CD14-positive monocyte (primary cell): Measurements from ENCODE around the gene MOK. TPM values are rescaled to one million over a fixed set of nuclear protein-coding genes. Genes with fewer than 3 reads are reported as not detected.

ENCODE experiments used
- DNase-seq, 3 donors: peaks; one replicate each; pipeline ENCODE4 v3.0.0-alpha.2; 2011 to 2022
- H2AFZ ChIP-seq: 2 replicates; pipeline ENCODE4 v1.6.0; 2012; ENCODE audit warnings: mild to moderate bottlenecking, low read depth, low read length, inconsistent platforms; ENCODE audit not compliant: insufficient read depth, poor library complexity, severe bottlenecking
- H3K27ac ChIP-seq, 2 donors: 1 replicate in 1 of 2; 2 replicates in 1 of 2; pipeline ENCODE4 v1.5.1; 2012 to 2013; ENCODE audit warnings: low read length in 2 of 2, control low read depth in 1 of 2, inconsistent platforms in 1 of 2, low read depth in 1 of 2, mild to moderate bottlenecking in 1 of 2
- H3K27me3 ChIP-seq, 2 donors: one replicate each; pipeline versions ENCODE4 v1.6.0 to v1.6.1; 2011 to 2013; ENCODE audit warnings: low read length in 2 of 2; ENCODE audit not compliant: control insufficient read depth in 2 of 2, insufficient read depth in 2 of 2
- H3K36me3 ChIP-seq, 2 donors: replicated peaks in 1 of 2; 1 replicate in 1 of 2; 2 replicates in 1 of 2; pipeline versions ENCODE4 v1.5.1 to v1.6.1; 2012 to 2013; ENCODE audit warnings: low read length in 2 of 2, control low read depth in 1 of 2, inconsistent platforms in 1 of 2, mild to moderate bottlenecking in 1 of 2; ENCODE audit not compliant: insufficient read depth in 2 of 2, control insufficient read depth in 1 of 2
- H3K4me1 ChIP-seq, 2 donors: 1 replicate in 1 of 2; 2 replicates in 1 of 2; pipeline versions ENCODE4 v1.5.1 to v1.6.1; 2012 to 2013; ENCODE audit warnings: low read length in 2 of 2, control low read depth in 1 of 2, inconsistent platforms in 1 of 2, mild to moderate bottlenecking in 1 of 2, moderate library complexity in 1 of 2; ENCODE audit not compliant: insufficient read depth in 2 of 2, control insufficient read depth in 1 of 2
- H3K4me2 ChIP-seq: replicated peaks from 2 replicates; pipeline ENCODE3; 2012; ENCODE audit warnings: low read length, moderate library complexity, mild to moderate bottlenecking; ENCODE audit not compliant: poor library complexity, severe bottlenecking; ENCODE audit errors: extremely low read depth
- H3K4me3 ChIP-seq, 3 experiments: fragments of 200-600 bp in 1 of 3; sonication (generic) in 1 of 3; replicated peaks in 1 of 3; 1 replicate in 2 of 3; 2 replicates in 1 of 3; pipeline ENCODE4 v1.5.1; 2011 to 2013; ENCODE audit warnings: low read length in 3 of 3, mild to moderate bottlenecking in 3 of 3, control low read depth in 2 of 3, low read depth in 2 of 3, inconsistent platforms in 1 of 3, moderate library complexity in 1 of 3
- H3K79me2 ChIP-seq: 2 replicates; pipeline ENCODE4 v1.6.0; 2012; ENCODE audit warnings: mild to moderate bottlenecking, control low read depth, inconsistent platforms, low read length, moderate library complexity; ENCODE audit not compliant: insufficient read depth
- H3K9ac ChIP-seq: 2 replicates; pipeline ENCODE4 v1.6.0; 2017; ENCODE audit warnings: low read length, mild to moderate bottlenecking; ENCODE audit not compliant: insufficient read depth, poor library complexity, severe bottlenecking
- H3K9me3 ChIP-seq, 2 donors: replicated peaks in 1 of 2; 1 replicate in 1 of 2; 2 replicates in 1 of 2; pipeline versions ENCODE4 v1.5.1 to v1.6.1; 2012 to 2013; ENCODE audit warnings: low read length in 2 of 2, control low read depth in 1 of 2; ENCODE audit not compliant: control insufficient read depth in 1 of 2, insufficient read depth in 1 of 2
- H4K20me1 ChIP-seq: 2 replicates; pipeline ENCODE4 v1.6.0; 2012; ENCODE audit warnings: mild to moderate bottlenecking, low read length, control low read depth, moderate library complexity; ENCODE audit not compliant: insufficient read depth
- H3K27ac Mint-ChIP-seq, 7 donors: one replicate each; pipeline ENCODE4 v1.8.0; 2020; ENCODE audit warnings: mild to moderate bottlenecking in 7 of 7, mixed read lengths in 7 of 7, moderate library complexity in 6 of 7, inconsistent platforms in 2 of 7
- H3K27me3 Mint-ChIP-seq, 3 donors: one replicate each; pipeline ENCODE4 v1.8.0; 2021 to 2022; ENCODE audit warnings: low read depth in 3 of 3, mild to moderate bottlenecking in 3 of 3, mixed read lengths in 3 of 3, moderate library complexity in 3 of 3, inconsistent platforms in 1 of 3
- H3K36me3 Mint-ChIP-seq, 2 donors: one replicate each; pipeline ENCODE4 v1.8.0; 2020; ENCODE audit warnings: mixed read lengths in 2 of 2, inconsistent platforms in 1 of 2, mild to moderate bottlenecking in 1 of 2
- H3K4me1 Mint-ChIP-seq: one replicate; pipeline ENCODE4 v1.8.0; 2020; ENCODE audit warnings: mild to moderate bottlenecking, mixed read lengths
- H3K4me3 Mint-ChIP-seq, 2 donors: one replicate each; pipeline ENCODE4 v1.8.0; 2020; ENCODE audit warnings: mild to moderate bottlenecking in 2 of 2, mixed read lengths in 2 of 2, moderate library complexity in 1 of 2
- H3K9me3 Mint-ChIP-seq, 7 donors: one replicate each; pipeline ENCODE4 v1.8.0; 2020 to 2022; ENCODE audit warnings: mixed read lengths in 7 of 7, mild to moderate bottlenecking in 6 of 7, moderate library complexity in 6 of 7, inconsistent platforms in 2 of 7
- WGBS: methylation state at CpG from one replicate; pipeline ENCODE4 v1.1.5; 2013; ENCODE audit warnings: missing lambda C conversion rate; ENCODE audit not compliant: insufficient coverage; 5-methylcytosine and 5-hydroxymethylcytosine counted together
- intact Hi-C, 2 donors: fragments of 100-400 bp; cut with micrococcal nuclease; formaldehyde crosslinking; loops; one replicate each; pipeline versions ENCODE4 v1.15.0 to v1.15.1; 2023
- polyA plus RNA-seq, 3 donors: library from polyadenylated mRNA; depleted of rRNA in 1 of 3; unstranded in 2 of 3; stranded (reverse) in 1 of 3; fragments of 300-500 nt in 2 of 3; fragments of >200 nt in 1 of 3; fragmentation: Illumina TruSeq in 2 of 3; gene quantifications; 1 replicate in 2 of 3; 2 replicates in 1 of 3; pipeline ENCODE4 v1.2.3, GENCODE V29; 2012 to 2021
- TF ChIP-seq, protein P1 (sequence below): fragments of 200-600 bp; IDR thresholded peaks from one replicate; pipeline ENCODE4 v1.8.0; 2022; ENCODE audit warnings: antibody characterized with exemption, mild to moderate bottlenecking

MOK gene
- polyA plus RNA-seq, 3 donors = 0.67 to 3.4 (median 1.8) TPM

DNA sequence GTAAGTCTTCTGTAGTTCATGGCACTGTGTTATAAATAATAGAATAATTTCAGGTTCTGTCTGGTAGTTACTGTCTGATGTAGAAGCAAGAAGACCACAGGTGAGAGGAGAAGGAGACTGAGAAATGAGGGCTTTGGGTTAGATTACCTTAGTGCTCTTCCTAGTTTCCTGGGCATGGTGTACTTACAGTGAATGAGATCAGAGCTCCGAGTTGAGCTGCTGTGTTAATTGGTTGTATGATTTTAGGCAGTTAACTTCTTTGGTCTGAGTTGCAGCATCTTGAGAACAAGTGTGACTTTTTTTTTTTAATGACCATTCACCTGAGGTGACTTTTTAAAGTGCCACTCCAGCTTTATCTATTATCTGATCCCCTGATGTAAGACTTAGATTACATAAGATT lies 123.8 kb downstream of the MOK start:
- H3K4me2 ChIP-seq = no peak overlapping the region
- H3K9ac ChIP-seq = no peak overlapping the region
- H3K36me3 ChIP-seq = peaks cover 7 to 16% of the 10 kb centered on the region in 2 donors
- H4K20me1 ChIP-seq = peaks cover 99% of the 10 kb centered on the region
- peaks cover 3% of the 10 kb centered on the region for H3K4me1 Mint-ChIP-seq
- no peaks in the 10 kb centered on the region for H3K4me1 ChIP-seq
- no peak overlapping the region for H2AFZ ChIP-seq
- no peak for DNase-seq
- H3K27me3 ChIP-seq = no peaks in the 10 kb centered on the region
- no peaks in the 10 kb centered on the region for H3K27me3 Mint-ChIP-seq
- no peaks in the 10 kb centered on the region for H3K9me3 ChIP-seq
- H3K27ac ChIP-seq = no peak overlapping the region
- intact Hi-C loops = no loop called here
- H3K9me3 Mint-ChIP-seq = no peaks in the 10 kb centered on the region
- H3K36me3 Mint-ChIP-seq = peaks cover 15 to 21% of the 10 kb centered on the region in 2 donors
- peak overlapping the region in 1 of 7 donors; percentile 43 for H3K27ac Mint-ChIP-seq
- 67% methylated on average over 1 of the region's 1 CpG for WGBS
- H3K4me3 Mint-ChIP-seq = no peak overlapping the region
- no peak overlapping the region for H3K4me3 ChIP-seq
- peaks cover 84% of the 10 kb centered on the region for H3K79me2 ChIP-seq
- TF ChIP-seq, protein P1, sequence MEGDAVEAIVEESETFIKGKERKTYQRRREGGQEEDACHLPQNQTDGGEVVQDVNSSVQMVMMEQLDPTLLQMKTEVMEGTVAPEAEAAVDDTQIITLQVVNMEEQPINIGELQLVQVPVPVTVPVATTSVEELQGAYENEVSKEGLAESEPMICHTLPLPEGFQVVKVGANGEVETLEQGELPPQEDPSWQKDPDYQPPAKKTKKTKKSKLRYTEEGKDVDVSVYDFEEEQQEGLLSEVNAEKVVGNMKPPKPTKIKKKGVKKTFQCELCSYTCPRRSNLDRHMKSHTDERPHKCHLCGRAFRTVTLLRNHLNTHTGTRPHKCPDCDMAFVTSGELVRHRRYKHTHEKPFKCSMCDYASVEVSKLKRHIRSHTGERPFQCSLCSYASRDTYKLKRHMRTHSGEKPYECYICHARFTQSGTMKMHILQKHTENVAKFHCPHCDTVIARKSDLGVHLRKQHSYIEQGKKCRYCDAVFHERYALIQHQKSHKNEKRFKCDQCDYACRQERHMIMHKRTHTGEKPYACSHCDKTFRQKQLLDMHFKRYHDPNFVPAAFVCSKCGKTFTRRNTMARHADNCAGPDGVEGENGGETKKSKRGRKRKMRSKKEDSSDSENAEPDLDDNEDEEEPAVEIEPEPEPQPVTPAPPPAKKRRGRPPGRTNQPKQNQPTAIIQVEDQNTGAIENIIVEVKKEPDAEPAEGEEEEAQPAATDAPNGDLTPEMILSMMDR = no peak

DNA sequence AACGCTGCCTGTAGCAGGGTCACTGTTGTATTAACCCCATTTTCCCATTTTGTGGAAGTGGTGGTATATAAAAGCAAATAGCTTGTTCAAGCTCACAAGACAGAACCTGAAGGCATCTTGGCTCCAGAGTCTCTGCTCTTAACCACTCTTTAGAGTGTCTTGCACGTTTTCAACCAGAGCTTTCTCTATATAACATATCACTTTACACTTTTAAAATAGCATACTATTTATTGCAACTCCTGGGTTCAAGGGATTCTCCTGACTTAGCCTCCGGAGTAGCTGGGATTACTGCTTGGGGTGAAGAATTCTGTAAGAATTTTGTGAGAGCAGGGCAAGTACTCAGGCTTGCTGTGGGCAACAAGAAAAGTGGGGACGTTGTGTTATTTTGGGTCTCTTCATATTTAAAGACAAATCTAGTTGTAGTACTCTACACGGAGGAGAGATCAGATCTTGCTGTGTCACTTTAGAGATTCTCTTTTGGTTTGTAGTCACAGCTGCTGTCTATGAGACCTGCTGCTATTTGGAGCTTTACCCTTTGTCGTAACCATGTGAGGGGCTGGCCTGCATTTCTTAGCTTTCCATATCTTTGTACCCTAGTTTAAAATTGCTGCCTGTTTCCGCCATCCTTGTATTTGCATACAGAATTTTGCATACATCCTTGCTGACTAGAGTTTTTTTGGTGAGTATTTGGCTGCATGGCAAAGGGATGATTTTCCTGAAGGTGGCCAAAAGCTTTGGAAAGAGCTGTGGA lies 124.5 kb downstream of the MOK start:
- Histone ChIP-seq H3K36me3 (peaks cover 7 to 16% of the 10 kb centered on the region in 2 donors), H2AFZ (no peak overlapping the region), H3K27ac (no peak overlapping the region), H3K27me3 (no peaks in the 10 kb centered on the region), H3K9me3 (no peaks in the 10 kb centered on the region), H3K4me1 (no peaks in the 10 kb centered on the region), H3K9ac (no peak overlapping the region), H3K4me2 (no peak overlapping the region), H4K20me1 (peaks cover 99% of the 10 kb centered on the region), H3K79me2 (peaks cover 80% of the 10 kb centered on the region), H3K4me3 (no peak overlapping the region)
- intact Hi-C loops = no loop called here
- DNase-seq = no peak
- Mint-ChIP-seq H3K27ac (peak overlapping the region in 2 of 7 donors; percentile 32 to 74), H3K4me3 (no peak overlapping the region), H3K36me3 (peaks cover 13 to 20% of the 10 kb centered on the region in 2 donors), H3K9me3 (no peaks in the 10 kb centered on the region), H3K4me1 (peaks cover 3% of the 10 kb centered on the region), H3K27me3 (no peaks in the 10 kb centered on the region)
- 80% methylated on average over 3 of the region's 7 CpGs for WGBS
- TF ChIP-seq, protein P1 = no peak

Other genes with a start within 250 kb of the MOK start
- 100 to 1,000 TPM; 149 to 211 (median 180) TPM for gene HSP90AA1, start 218.1 kb downstream of the MOK start, polyA plus RNA-seq
- gene WDR20, start 165.3 kb downstream of the MOK start, polyA plus RNA-seq = 10 to 100 TPM in 1 of 3 donors, 1 to 10 TPM in 2; 7.4 to 13.3 (median 9.0) TPM
- gene ZNF839, start 14.6 kb upstream of the MOK start, polyA plus RNA-seq = 10 to 100 TPM in 1 of 3 donors, 1 to 10 TPM in 1, under 1 TPM in 1; 0.47 to 17.0 (median 1.7) TPM
- 10 to 100 TPM; 28.9 to 58.5 (median 57.1) TPM for gene CINP, start 57.7 kb upstream of the MOK start, polyA plus RNA-seq
- gene TECPR2, start 57.8 kb upstream of the MOK start, polyA plus RNA-seq = 10 to 100 TPM in 1 of 3 donors, 1 to 10 TPM in 2; 2.8 to 10.4 (median 6.4) TPM
- 10 to 100 TPM in 1 of 3 donors, under 1 TPM in 2; 0.43 to 10.8 (median 0.83) TPM for gene ANKRD9, start 204.6 kb upstream of the MOK start, polyA plus RNA-seq